Left colon (tissue), 2 donors: ENCODE results near the gene DNAH14. TPM values are rescaled to one million over a fixed set of nuclear protein-coding genes. Genes with fewer than 3 reads are reported as not detected.
A peak's percentile ranks its signal among the peaks of the same experiment; 100 is the strongest.
"Not testable (repeated sequence)": the region's sequence is repeated elsewhere in the genome, so short reads cannot be mapped to it uniquely, and the experiment has no call there.

Experiments used
- ATAC-seq: fragments of 200-7000 bp; cut with Tn5 transposase; one replicate; pipeline ENCODE4 v1.9.1; 2020; ENCODE audit warnings: mild to moderate bottlenecking, moderate library complexity
- DNase-seq, 2 donors: peaks; one replicate each; pipeline ENCODE4 v3.0.0-alpha.2; 2020
- intact Hi-C, 2 donors: fragments of 100-400 bp; cut with DNase I in 1 of 2; cut with micrococcal nuclease in 1 of 2; formaldehyde crosslinking; loops; one replicate each; pipeline versions ENCODE4 v1.11.2 to v1.14.0; 2022; cut with DNase I, micrococcal nuclease
- total RNA-seq, 2 donors: library from RNA; stranded (reverse); fragmentation: NEBNext Ultra II Directional; extraction: Animal tissue kit (Norgen Biotek cat#: 25700); gene quantifications; one replicate each; pipeline ENCODE4 v1.2.1, GENCODE V29; 2021
- donor health status: DM: no; HTN: no; CAD: no.
- donor health status: DM: yes; HTN: yes; CAD: no.

The DNAH14 gene
- total RNA-seq, 2 donors from 2014 or later = 7.2 to 12.3 TPM

DNA sequence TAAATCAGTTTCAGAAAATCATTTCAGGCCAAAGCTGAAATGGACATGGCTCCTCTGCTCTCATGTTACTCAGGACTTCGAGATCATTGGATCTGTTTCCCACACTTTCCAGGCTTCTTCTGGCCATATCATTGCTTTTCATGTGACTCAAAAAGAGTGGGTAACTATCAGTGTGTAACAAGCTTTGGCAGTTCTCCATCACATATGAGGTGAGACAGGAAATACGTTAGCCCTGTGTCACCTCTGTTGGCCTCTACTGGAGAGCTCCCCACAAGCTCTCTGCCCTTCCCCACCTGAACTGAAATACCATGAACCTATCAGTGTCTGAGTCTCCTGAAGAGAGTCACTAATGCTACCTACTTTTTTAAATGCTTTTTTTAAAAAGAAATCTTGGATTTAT lies 370.1 kb downstream of the DNAH14 start:
- intact Hi-C loops = no loop called here
- ATAC-seq = no peak
- DNase-seq = no peak

DNA sequence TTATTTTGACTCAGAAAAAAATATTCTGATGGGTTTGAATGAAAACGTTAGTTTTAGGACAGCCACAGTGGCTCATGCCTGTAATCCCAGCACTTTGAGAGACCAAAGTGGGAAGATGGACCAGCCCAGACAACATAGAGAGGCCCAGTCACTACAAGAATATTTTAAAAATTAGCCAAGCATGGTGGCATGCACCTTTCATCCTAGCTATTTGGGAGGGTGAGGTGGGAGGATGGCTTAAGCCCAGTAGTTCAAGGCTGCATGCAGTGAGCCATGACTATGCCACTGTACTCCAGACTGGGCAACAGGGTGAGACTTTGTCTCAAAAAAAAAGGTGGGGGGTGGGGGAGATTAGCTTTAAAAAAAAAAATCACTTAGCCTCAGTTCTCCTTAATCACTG lies 370.9 kb downstream of the DNAH14 start:
- ATAC-seq (no peak), DNase-seq (no peak)
- intact Hi-C loops = no loop called here

DNA sequence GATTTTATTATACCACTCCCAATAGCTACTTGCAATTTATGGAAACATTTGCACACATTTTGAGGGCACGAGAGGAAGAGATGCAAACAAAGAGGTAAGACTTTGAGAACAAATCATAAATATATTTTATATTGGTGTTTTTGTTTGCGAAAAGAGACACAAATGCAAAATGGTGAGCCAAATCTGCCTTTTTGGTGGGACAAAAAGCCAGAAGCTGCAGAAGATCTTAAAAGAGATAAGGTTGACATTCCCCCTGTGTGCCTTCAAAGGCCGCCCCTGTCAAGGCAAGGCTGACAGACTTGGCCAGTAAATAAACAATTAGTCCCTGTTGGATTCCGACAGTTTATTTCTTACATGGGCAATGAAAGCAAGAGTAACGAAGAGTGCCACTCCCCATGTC lies 375.5 kb downstream of the DNAH14 start:
- intact Hi-C loops = no loop called here
- ATAC-seq = no peak
- DNase-seq = no peak

- not testable (repeated sequence) for DNase-seq, ATAC-seq
- intact Hi-C loops = loop anchor here in 1 of 2 donors (10.0 kb wide), 1 partner anchor 664 kb away; no protein-coding TSS in a partner anchor
Measured at GRCh38 chr1:225310544-225310943, 381.1 kb downstream of the DNAH14 start.

- DNase-seq (no peak), ATAC-seq (peak; percentile 90)
- intact Hi-C loops = loop anchor here in 1 of 2 donors (10.0 kb wide), 1 partner anchor 656 kb away; no protein-coding TSS in a partner anchor
Measured at GRCh38 chr1:225318706-225319575, 389.5 kb downstream of the DNAH14 start.

GRCh38 chr1:225319871-225320270 lies 390.4 kb downstream of the DNAH14 start:
- ATAC-seq (no peak), DNase-seq (no peak)
- intact Hi-C loops = loop anchor here in 1 of 2 donors (10.0 kb wide), 1 partner anchor 655 kb away; no protein-coding TSS in a partner anchor

- no peak for DNase-seq
- intact Hi-C loops = no loop called here
- ATAC-seq = no peak
Measured at GRCh38 chr1:225321784-225322183, 392.3 kb downstream of the DNAH14 start.

DNA sequence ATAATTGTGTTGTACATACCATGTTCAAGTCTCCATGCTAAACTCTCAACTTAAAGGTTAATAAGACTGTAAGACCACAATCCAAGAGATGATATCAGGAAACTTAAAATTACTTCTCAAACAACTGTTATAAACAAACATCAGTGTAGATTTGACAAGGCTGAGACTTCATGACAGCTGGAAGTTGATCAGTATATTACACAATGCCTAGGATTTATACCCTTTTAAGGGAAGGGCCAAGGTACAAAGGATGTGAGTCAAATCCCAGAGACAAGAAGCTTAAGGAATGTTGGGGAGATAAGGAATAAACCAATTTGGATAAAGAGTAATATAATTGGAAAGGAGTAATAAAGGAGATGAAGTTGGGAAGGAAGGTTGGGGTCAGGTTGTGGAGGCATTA lies 399.6 kb downstream of the DNAH14 start:
- intact Hi-C loops = no loop called here
- ATAC-seq (no peak), DNase-seq (no peak)

GRCh38 chr1:225329996-225330395 lies 400.5 kb downstream of the DNAH14 start:
- DNase-seq, intact Hi-C loops, ATAC-seq: not testable (repeated sequence)

- ATAC-seq (no peak), DNase-seq (no peak)
- intact Hi-C loops = no loop called here
Measured at GRCh38 chr1:225332686-225333085, 403.2 kb downstream of the DNAH14 start.

DNA sequence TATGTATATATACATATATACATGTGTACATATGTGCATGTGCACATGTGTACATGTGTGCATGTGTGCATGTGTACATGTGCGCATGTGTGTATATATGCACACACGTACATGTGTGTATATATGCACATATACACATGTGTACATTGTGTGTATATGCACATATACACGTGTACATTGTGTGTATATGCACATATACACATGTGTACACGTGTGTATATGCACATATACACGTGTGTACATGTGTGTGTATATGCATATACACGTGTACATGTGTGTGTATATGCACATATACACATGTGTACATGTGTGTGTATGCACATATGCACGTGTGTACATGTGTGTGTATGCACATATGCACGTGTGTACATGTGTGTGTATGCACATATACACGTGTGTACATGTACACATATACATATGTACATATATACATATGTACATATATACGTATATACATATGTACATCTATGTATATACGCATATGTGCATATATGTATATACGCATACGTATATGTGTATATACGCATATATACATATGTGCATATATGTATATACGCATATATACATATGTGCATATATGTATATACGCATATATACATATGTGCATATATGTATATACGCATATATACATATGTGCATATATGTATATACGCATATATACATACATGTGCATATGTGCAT lies 405.8 kb downstream of the DNAH14 start:
- ATAC-seq, intact Hi-C loops, DNase-seq: not testable (repeated sequence)

- intact Hi-C loops = no loop called here
- DNase-seq (no peak), ATAC-seq (no peak)
Measured at GRCh38 chr1:225338545-225338944, 409.1 kb downstream of the DNAH14 start.

DNA sequence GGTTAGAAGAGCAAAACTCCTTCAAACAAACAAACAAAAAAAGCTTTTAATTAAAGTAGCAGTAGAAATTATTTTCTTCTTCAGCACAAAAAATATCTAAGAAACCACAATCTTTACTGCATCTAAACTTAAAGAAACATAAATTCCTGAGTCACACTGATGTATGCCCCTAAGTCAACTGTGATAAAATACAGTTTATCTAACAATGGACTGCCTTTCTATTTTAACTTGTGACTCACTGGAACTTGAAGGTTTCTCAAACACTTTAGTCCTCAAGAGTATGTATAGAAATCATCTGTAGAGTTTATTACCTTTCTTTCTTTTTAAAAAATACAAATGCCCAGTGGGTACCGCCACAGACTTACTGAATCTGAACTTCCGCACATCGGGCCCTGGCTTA lies 412.2 kb downstream of the DNAH14 start:
- intact Hi-C loops = no loop called here
- ATAC-seq (no peak), DNase-seq (no peak)

GRCh38 chr1:225342695-225343094 lies 413.2 kb downstream of the DNAH14 start:
- DNase-seq (no peak), ATAC-seq (no peak)
- intact Hi-C loops = no loop called here

- intact Hi-C loops = no loop called here
Measured at GRCh38 chr1:225343618-225344017, 414.1 kb downstream of the DNAH14 start.

DNA sequence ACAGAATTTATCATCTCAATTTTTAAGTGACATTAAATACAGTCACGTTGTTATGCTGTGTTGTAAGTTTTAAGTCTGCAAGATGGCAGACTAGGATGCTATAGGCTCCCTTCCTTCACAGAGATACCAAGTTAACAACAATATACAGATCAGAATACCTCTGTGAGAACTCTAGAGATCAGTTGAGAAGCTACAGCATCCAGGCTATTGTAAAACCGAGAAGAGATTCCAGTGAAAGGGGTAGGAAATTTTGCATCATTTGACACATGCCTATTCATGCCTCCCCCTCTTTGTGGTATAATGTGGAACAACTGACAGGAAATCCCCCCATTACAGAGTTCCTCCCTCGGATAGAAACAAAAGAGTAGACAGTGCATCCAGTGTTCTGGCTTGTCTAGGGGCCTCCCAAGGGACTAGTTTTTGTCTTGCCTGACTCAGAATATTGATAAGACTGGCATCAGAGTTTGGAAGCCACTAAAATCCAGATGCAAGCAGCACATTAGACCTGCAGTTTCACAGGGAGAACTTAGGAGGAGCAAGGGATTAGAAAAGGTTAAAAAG lies 417.7 kb downstream of the DNAH14 start:
- ATAC-seq = no peak
- DNase-seq = no peak
- intact Hi-C loops = no loop called here

More at GRCh38 chr1:225343618-225344017, 414.1 kb downstream of the DNAH14 start:
- DNase-seq (no peak), ATAC-seq (no peak)

DNA sequence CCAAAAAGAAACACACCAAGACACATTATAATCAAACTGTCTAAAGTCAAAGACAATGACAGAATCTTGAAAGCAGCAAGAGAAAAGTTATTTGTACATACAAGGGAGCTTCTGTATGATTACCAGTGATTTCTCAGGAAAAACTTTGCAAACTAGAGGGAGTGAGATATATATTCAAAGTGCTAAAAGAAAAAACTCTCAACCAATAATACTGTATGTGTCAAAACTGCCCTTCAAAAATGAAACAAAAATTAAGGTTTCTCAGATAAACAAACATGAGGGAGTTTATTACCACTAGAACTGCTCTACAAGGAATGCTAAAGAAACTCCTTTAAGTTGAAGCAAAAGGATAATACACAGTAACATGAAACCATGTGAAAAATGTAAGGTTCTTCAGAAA lies 418.9 kb downstream of the DNAH14 start:
- intact Hi-C loops = no loop called here
- DNase-seq (no peak), ATAC-seq (no peak)

- no peak for DNase-seq
- intact Hi-C loops = no loop called here
- ATAC-seq = no peak
Measured at GRCh38 chr1:225349826-225350225, 420.4 kb downstream of the DNAH14 start.

- ATAC-seq (no peak), DNase-seq (no peak)
- intact Hi-C loops = no loop called here
Measured at GRCh38 chr1:225350872-225351271, 421.4 kb downstream of the DNAH14 start.

DNA sequence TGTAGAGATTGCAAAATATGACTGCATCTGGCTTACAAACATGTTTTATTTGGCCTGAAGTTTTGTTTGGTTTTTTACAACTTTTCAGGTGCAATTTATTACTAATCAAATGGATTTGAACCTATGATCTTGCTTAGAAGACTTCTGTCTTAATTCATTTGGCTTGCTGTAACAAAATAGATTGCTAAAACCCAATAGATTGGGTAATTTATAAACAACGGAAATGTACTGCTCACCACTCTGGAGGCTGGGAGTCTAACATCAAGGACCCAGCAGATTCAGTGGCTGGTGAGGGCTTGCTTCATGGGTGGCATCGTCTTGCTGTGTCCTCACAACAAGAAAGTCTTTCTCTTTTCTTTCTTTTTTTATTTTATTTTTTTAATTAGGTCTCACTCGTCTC lies 425.4 kb downstream of the DNAH14 start:
- intact Hi-C loops = no loop called here
- ATAC-seq = no peak

More for the DNA sequence above, 425.4 kb downstream of the DNAH14 start:
- DNase-seq = no peak
